NCI-H1417 treated with DMSO at 0.1 percent for 48 hours (cell line): ENCODE measurements around the gene CARD14.
"Not testable (repeated sequence)": the region's sequence is repeated elsewhere in the genome, so short reads cannot be mapped to it uniquely, and the experiment has no call there.

Experiments
- DNase-seq: peaks from one replicate; lab custom pipeline; 2025; lab: John Stamatoyannopoulos, UW

The CARD14 gene

GRCh38 chr17:80227156-80227555 lies 57.3 kb downstream of the CARD14 start:
- DNase-seq, result no peak

- no peak for DNase-seq
These were observed 57.8 kb downstream of the CARD14 start for GRCh38 chr17:80227666-80228065.

GRCh38 chr17:80228477-80228876 lies 58.6 kb downstream of the CARD14 start:
- no peak for DNase-seq

- no peak for DNase-seq
These were observed 59.2 kb downstream of the CARD14 start for GRCh38 chr17:80229011-80229410.

GRCh38 chr17:80232438-80232837 lies 62.6 kb downstream of the CARD14 start:
- no peak for DNase-seq

- DNase-seq, result no peak
These were observed 63.4 kb downstream of the CARD14 start for GRCh38 chr17:80233202-80233601.

- no peak for DNase-seq
These were observed 67.1 kb downstream of the CARD14 start for GRCh38 chr17:80236911-80237310.

GRCh38 chr17:80237386-80237785 lies 67.6 kb downstream of the CARD14 start:
- no peak for DNase-seq

- DNase-seq, result no peak
These were observed 72.7 kb downstream of the CARD14 start for GRCh38 chr17:80242505-80242904.

GRCh38 chr17:80243526-80244433 lies 74.0 kb downstream of the CARD14 start:
- no peak for DNase-seq

GRCh38 chr17:80244448-80244847 lies 74.6 kb downstream of the CARD14 start:
- DNase-seq, result not testable (repeated sequence)

- DNase-seq, result no peak
These were observed 75.2 kb downstream of the CARD14 start for GRCh38 chr17:80244871-80245509.

GRCh38 chr17:80245566-80246265 lies 75.9 kb downstream of the CARD14 start:
- no peak for DNase-seq

GRCh38 chr17:80246266-80246681 lies 76.4 kb downstream of the CARD14 start:
- no peak for DNase-seq

GRCh38 chr17:80246726-80247125 lies 76.9 kb downstream of the CARD14 start:
- no peak for DNase-seq

- no peak for DNase-seq
These were observed 77.7 kb downstream of the CARD14 start for GRCh38 chr17:80247561-80247960.

- DNase-seq, result no peak
These were observed 78.4 kb downstream of the CARD14 start for GRCh38 chr17:80248001-80248893.

GRCh38 chr17:80248894-80249710 lies 79.3 kb downstream of the CARD14 start:
- DNase-seq, result no peak

- DNase-seq, result no peak
These were observed 82.1 kb downstream of the CARD14 start for GRCh38 chr17:80251966-80252365.

GRCh38 chr17:80252871-80253270 lies 83.0 kb downstream of the CARD14 start:
- DNase-seq, result no peak
